ENCODE results near the gene AUTS2. TPM values are rescaled to one million over a fixed set of nuclear protein-coding genes. Genes with fewer than 3 reads are reported as not detected.

Gene AUTS2
- total and polyA plus RNA-seq, 4 experiments from 2014 or later, result 3.4 to 35.2 (median 25.5) TPM

- ChIA-PET POLR2A (ENCODE audit: partially characterized antibody) (no interaction called here), CTCF (ENCODE audit: partially characterized antibody) (interaction anchor here (1.0 kb wide), 1 partner anchor 44 kb away, joined by 3 read pairs; no protein-coding TSS in a partner anchor)
- Mint-ChIP-seq H3K4me3 (no peak overlapping the region), H3K27me3 (no peaks in the 10 kb centered on the region), H3K4me1 (no peaks in the 10 kb centered on the region), H3K9me3 (peaks cover 0 to 8% (median 0%) of the 10 kb centered on the region in 8 donors), H3K36me3 (no peaks in the 10 kb centered on the region), H3K27ac (no peak overlapping the region)
- no peaks in the 10 kb centered on the region for H3K9me3 ChIP-seq (ENCODE audit: control insufficient read depth in 1 of 2, low read length in 2 of 2)
- H3K27ac ChIP-seq (ENCODE audit: low read depth, low read length), result no peak overlapping the region
- no peaks in the 10 kb centered on the region for H3K36me3 ChIP-seq (ENCODE audit: insufficient read depth, low read length)
- intact Hi-C loops (cut with micrococcal nuclease), result no loop called here
- H3K27me3 ChIP-seq (ENCODE audit: insufficient read depth, low read length), result no peaks in the 10 kb centered on the region
- no peak for DNase-seq
- H3K4me1 ChIP-seq (ENCODE audit: insufficient read depth, low read length), result no peaks in the 10 kb centered on the region
- H3K4me3 ChIP-seq (ENCODE audit: low read length in 2 of 2), result no peak overlapping the region
These were observed 639.7 kb downstream of the AUTS2 start for GRCh38 chr7:70237831-70238575.

GRCh38 chr7:70239918-70240317 is 641.6 kb downstream of the AUTS2 start:
- intact Hi-C loops (cut with micrococcal nuclease), result no loop called here
- CTCF ChIA-PET (ENCODE audit: partially characterized antibody), result no interaction called here
- H3K4me3 Mint-ChIP-seq, result no peak overlapping the region
- no peaks in the 10 kb centered on the region for H3K36me3 Mint-ChIP-seq
- DNase-seq, result no peak
- no peak overlapping the region for H3K27ac Mint-ChIP-seq
- no peaks in the 10 kb centered on the region for H3K4me1 ChIP-seq (ENCODE audit: insufficient read depth, low read length)
- no peaks in the 10 kb centered on the region for H3K9me3 ChIP-seq (ENCODE audit: control insufficient read depth in 1 of 2, low read length in 2 of 2)
- no peaks in the 10 kb centered on the region for H3K27me3 ChIP-seq (ENCODE audit: insufficient read depth, low read length)
- peaks cover 0 to 4% (median 0%) of the 10 kb centered on the region in 8 donors for H3K9me3 Mint-ChIP-seq
- POLR2A ChIA-PET (ENCODE audit: partially characterized antibody), result no interaction called here
- no peak overlapping the region for H3K4me3 ChIP-seq (ENCODE audit: low read length in 2 of 2)
- H3K27me3 Mint-ChIP-seq, result no peaks in the 10 kb centered on the region
- no peaks in the 10 kb centered on the region for H3K36me3 ChIP-seq (ENCODE audit: insufficient read depth, low read length)
- no peak overlapping the region for H3K27ac ChIP-seq (ENCODE audit: low read depth, low read length)
- H3K4me1 Mint-ChIP-seq, result no peaks in the 10 kb centered on the region

GRCh38 chr7:70240873-70241272 is 642.6 kb downstream of the AUTS2 start:
- Mint-ChIP-seq H3K27ac (no peak overlapping the region), H3K4me3 (no peak overlapping the region), H3K9me3 (peaks cover 0 to 4% (median 0%) of the 10 kb centered on the region in 8 donors), H3K36me3 (no peaks in the 10 kb centered on the region), H3K4me1 (no peaks in the 10 kb centered on the region), H3K27me3 (no peaks in the 10 kb centered on the region)
- no peak overlapping the region for H3K4me3 ChIP-seq (ENCODE audit: low read length in 2 of 2)
- ChIA-PET POLR2A (ENCODE audit: partially characterized antibody) (no interaction called here), CTCF (ENCODE audit: partially characterized antibody) (no interaction called here)
- no peaks in the 10 kb centered on the region for H3K4me1 ChIP-seq (ENCODE audit: insufficient read depth, low read length)
- H3K27ac ChIP-seq (ENCODE audit: low read depth, low read length), result no peak overlapping the region
- H3K36me3 ChIP-seq (ENCODE audit: insufficient read depth, low read length), result no peaks in the 10 kb centered on the region
- no peak for DNase-seq
- H3K27me3 ChIP-seq (ENCODE audit: insufficient read depth, low read length), result no peaks in the 10 kb centered on the region
- no peaks in the 10 kb centered on the region for H3K9me3 ChIP-seq (ENCODE audit: control insufficient read depth in 1 of 2, low read length in 2 of 2)
- intact Hi-C loops (cut with micrococcal nuclease), result no loop called here

GRCh38 chr7:70241536-70242175 is 643.4 kb downstream of the AUTS2 start:
- H3K9me3 Mint-ChIP-seq, result peaks cover 0 to 4% (median 0%) of the 10 kb centered on the region in 8 donors

GRCh38 chr7:70242826-70243225 is 644.6 kb downstream of the AUTS2 start:
- no peaks in the 10 kb centered on the region for H3K27me3 ChIP-seq (ENCODE audit: insufficient read depth, low read length)
- H3K9me3 Mint-ChIP-seq, result peaks cover 0 to 6% (median 2%) of the 10 kb centered on the region in 8 donors
- H3K4me1 Mint-ChIP-seq, result no peaks in the 10 kb centered on the region
- no peak overlapping the region for H3K27ac ChIP-seq (ENCODE audit: low read depth, low read length)
- no peaks in the 10 kb centered on the region for H3K4me1 ChIP-seq (ENCODE audit: insufficient read depth, low read length)
- H3K27ac Mint-ChIP-seq, result no peak overlapping the region
- POLR2A ChIA-PET (ENCODE audit: partially characterized antibody), result no interaction called here
- no peak for DNase-seq
- no peak overlapping the region for H3K4me3 ChIP-seq (ENCODE audit: low read length in 2 of 2)
- CTCF ChIA-PET (ENCODE audit: partially characterized antibody), result no interaction called here
- no peak overlapping the region for H3K4me3 Mint-ChIP-seq
- no peaks in the 10 kb centered on the region for H3K9me3 ChIP-seq (ENCODE audit: control insufficient read depth in 1 of 2, low read length in 2 of 2)
- no peaks in the 10 kb centered on the region for H3K36me3 ChIP-seq (ENCODE audit: insufficient read depth, low read length)
- no peaks in the 10 kb centered on the region for H3K27me3 Mint-ChIP-seq
- intact Hi-C loops (cut with micrococcal nuclease), result no loop called here
- no peaks in the 10 kb centered on the region for H3K36me3 Mint-ChIP-seq

More at GRCh38 chr7:70241536-70242175, 643.4 kb downstream of the AUTS2 start:
- ChIA-PET CTCF (ENCODE audit: partially characterized antibody) (interaction anchor here (0.6 kb wide), 1 partner anchor 54 kb away, joined by 3 read pairs; no protein-coding TSS in a partner anchor), POLR2A (ENCODE audit: partially characterized antibody) (no interaction called here)
- intact Hi-C loops (cut with micrococcal nuclease), result no loop called here
- Histone ChIP-seq H3K27me3 (ENCODE audit: insufficient read depth, low read length) (no peaks in the 10 kb centered on the region), H3K36me3 (ENCODE audit: insufficient read depth, low read length) (no peaks in the 10 kb centered on the region), H3K4me1 (ENCODE audit: insufficient read depth, low read length) (no peaks in the 10 kb centered on the region), H3K4me3 (ENCODE audit: low read length in 2 of 2) (no peak overlapping the region), H3K27ac (ENCODE audit: low read depth, low read length) (no peak overlapping the region), H3K9me3 (ENCODE audit: control insufficient read depth in 1 of 2, low read length in 2 of 2) (no peaks in the 10 kb centered on the region)
- Mint-ChIP-seq H3K4me3 (no peak overlapping the region), H3K27ac (no peak overlapping the region), H3K27me3 (no peaks in the 10 kb centered on the region), H3K4me1 (no peaks in the 10 kb centered on the region), H3K36me3 (no peaks in the 10 kb centered on the region)
- DNase-seq, result no peak

- H3K36me3 Mint-ChIP-seq, result no peaks in the 10 kb centered on the region
- intact Hi-C loops (cut with micrococcal nuclease), result no loop called here
These were observed 645.2 kb downstream of the AUTS2 start for GRCh38 chr7:70243443-70243842.

GRCh38 chr7:70257921-70258320 is 659.6 kb downstream of the AUTS2 start:
- Mint-ChIP-seq H3K4me1 (no peaks in the 10 kb centered on the region), H3K9me3 (peaks cover 0 to 9% (median 3%) of the 10 kb centered on the region in 8 donors), H3K27ac (no peak overlapping the region), H3K27me3 (no peaks in the 10 kb centered on the region), H3K4me3 (no peak overlapping the region), H3K36me3 (no peaks in the 10 kb centered on the region)
- POLR2A ChIA-PET (ENCODE audit: partially characterized antibody), result no interaction called here
- Histone ChIP-seq H3K4me1 (ENCODE audit: insufficient read depth, low read length) (no peaks in the 10 kb centered on the region), H3K27me3 (ENCODE audit: insufficient read depth, low read length) (no peaks in the 10 kb centered on the region), H3K27ac (ENCODE audit: low read depth, low read length) (no peak overlapping the region), H3K9me3 (ENCODE audit: control insufficient read depth in 1 of 2, low read length in 2 of 2) (no peaks in the 10 kb centered on the region), H3K36me3 (ENCODE audit: insufficient read depth, low read length) (no peaks in the 10 kb centered on the region), H3K4me3 (ENCODE audit: low read length in 2 of 2) (no peak overlapping the region)
- intact Hi-C loops (cut with micrococcal nuclease), result no loop called here
- CTCF ChIA-PET (ENCODE audit: partially characterized antibody), result no interaction called here
- DNase-seq, result no peak

More at GRCh38 chr7:70243443-70243842, 645.2 kb downstream of the AUTS2 start:
- POLR2A ChIA-PET (ENCODE audit: partially characterized antibody), result no interaction called here
- Mint-ChIP-seq H3K9me3 (peaks cover 0 to 11% (median 3%) of the 10 kb centered on the region in 8 donors), H3K4me1 (no peaks in the 10 kb centered on the region), H3K4me3 (no peak overlapping the region), H3K27me3 (no peaks in the 10 kb centered on the region), H3K27ac (no peak overlapping the region)
- Histone ChIP-seq H3K4me3 (ENCODE audit: low read length in 2 of 2) (no peak overlapping the region), H3K4me1 (ENCODE audit: insufficient read depth, low read length) (no peaks in the 10 kb centered on the region), H3K9me3 (ENCODE audit: control insufficient read depth in 1 of 2, low read length in 2 of 2) (no peaks in the 10 kb centered on the region), H3K36me3 (ENCODE audit: insufficient read depth, low read length) (no peaks in the 10 kb centered on the region), H3K27me3 (ENCODE audit: insufficient read depth, low read length) (no peaks in the 10 kb centered on the region), H3K27ac (ENCODE audit: low read depth, low read length) (no peak overlapping the region)
- CTCF ChIA-PET (ENCODE audit: partially characterized antibody), result no interaction called here
- no peak for DNase-seq

Measured in CD4-positive, alpha-beta memory T cell (primary cell).